B cell (primary cell): ENCODE data around the gene MTX1. TPM values are rescaled to one million over a fixed set of nuclear protein-coding genes. Genes with fewer than 3 reads are reported as not detected.
A peak's percentile ranks its signal among the peaks of the same experiment; 100 is the strongest.

Source experiments
- ATAC-seq: fragments of 200-7000 bp; cut with Tn5 transposase; one replicate; pipeline ENCODE4 v1.10.0; 2021; ENCODE audit warnings: low read depth, mild to moderate bottlenecking, moderate number of reproducible peaks, moderate library complexity
- CTCF ChIA-PET: fragments of 350-600 bp; sonication (Branson Sonifier 250); formaldehyde crosslinking; loops from one replicate; lab custom pipeline; 2021; ENCODE audit warnings: antibody characterized with exemption, inconsistent platforms; lab: Charles Lee
- POLR2A ChIA-PET: fragments of 350-600 bp; sonication (Branson Sonifier 250); formaldehyde crosslinking; loops from one replicate; lab custom pipeline; 2021; ENCODE audit warnings: antibody characterized with exemption; lab: Charles Lee
- DNase-seq: peaks from one replicate; pipeline ENCODE4 v3.0.0; 2013
- H2AFZ ChIP-seq: 2 replicates; pipeline ENCODE4 v1.6.1; 2012; ENCODE audit warnings: mild to moderate bottlenecking, low read depth, low read length; ENCODE audit not compliant: insufficient read depth, poor library complexity, severe bottlenecking
- H3K27ac ChIP-seq, 2 donors: 1 replicate in 1 of 2; 2 replicates in 1 of 2; pipeline ENCODE4 v1.5.1; 2012 to 2013; ENCODE audit warnings: low read length in 2 of 2, mild to moderate bottlenecking in 2 of 2, moderate library complexity in 1 of 2
- H3K27me3 ChIP-seq, 4 experiments: fragments of 200-600 bp in 1 of 4; sonication (generic) in 1 of 4; replicated peaks in 1 of 4; 1 replicate in 2 of 4; 2 replicates in 2 of 4; pipeline versions ENCODE4 v1.6.1 to v1.7.0; 2013 to 2016; ENCODE audit warnings: low read length in 3 of 4, mild to moderate bottlenecking in 2 of 4, mixed read lengths in 1 of 4, moderate library complexity in 1 of 4; ENCODE audit not compliant: insufficient read depth in 4 of 4, control insufficient read depth in 3 of 4; ENCODE audit errors: control extremely low read depth in 1 of 4
- H3K36me3 ChIP-seq, 2 experiments: replicated peaks in 1 of 2; 1 replicate in 1 of 2; 2 replicates in 1 of 2; pipeline versions ENCODE4 v1.6.1 to v1.7.1; 2013; ENCODE audit warnings: low read length in 1 of 2; ENCODE audit not compliant: insufficient read depth in 2 of 2, control insufficient read depth in 1 of 2; ENCODE audit errors: control extremely low read depth in 1 of 2, extremely low read depth in 1 of 2
- H3K4me1 ChIP-seq, 2 donors: fragments of 200-600 bp in 1 of 2; sonication (generic) in 1 of 2; 1 replicate in 1 of 2; 2 replicates in 1 of 2; pipeline versions ENCODE4 v1.5.1 to v1.6.1; 2013 to 2017; ENCODE audit warnings: low read length in 2 of 2; ENCODE audit not compliant: control insufficient read depth in 2 of 2, insufficient read depth in 2 of 2
- H3K4me2 ChIP-seq: replicated peaks from 2 replicates; pipeline ENCODE3; 2012; ENCODE audit warnings: mild to moderate bottlenecking, low read depth, low read length; ENCODE audit not compliant: poor library complexity, severe bottlenecking
- H3K4me3 ChIP-seq, 5 experiments: fragments of 200-600 bp in 1 of 5; sonication (generic) in 1 of 5; 1 replicate in 3 of 5; 2 replicates in 2 of 5; pipeline versions ENCODE4 v1.5.1 to v1.7.0; 2011 to 2016; ENCODE audit warnings: low read length in 4 of 5, mild to moderate bottlenecking in 4 of 5, low read depth in 2 of 5, control low read depth in 1 of 5, moderate library complexity in 1 of 5; ENCODE audit not compliant: insufficient read depth in 1 of 5; ENCODE audit errors: control extremely low read depth in 1 of 5, extremely low read depth in 1 of 5
- H3K79me2 ChIP-seq: fragments of 200-600 bp; sonication (generic); one replicate; pipeline ENCODE4 v1.6.0; 2016; ENCODE audit warnings: low read length; ENCODE audit not compliant: control insufficient read depth, insufficient read depth
- H3K9ac ChIP-seq: fragments of 200-600 bp; sonication (generic); 2 replicates; pipeline ENCODE4 v1.6.1; 2017; ENCODE audit warnings: mild to moderate bottlenecking, low read length, moderate library complexity
- H3K9me3 ChIP-seq, 3 donors: one replicate each; pipeline versions ENCODE4 v1.6.1 to v1.7.1; 2013; ENCODE audit warnings: low read length in 2 of 3; ENCODE audit not compliant: control insufficient read depth in 2 of 3, insufficient read depth in 1 of 3; ENCODE audit errors: control extremely low read depth in 1 of 3
- H4K20me1 ChIP-seq: 2 replicates; pipeline ENCODE4 v1.6.0; 2012; ENCODE audit warnings: mild to moderate bottlenecking, low read length; ENCODE audit not compliant: insufficient read depth, control insufficient read depth, poor library complexity, severe bottlenecking
- H3K27ac Mint-ChIP-seq: one replicate; pipeline ENCODE4 v1.8.0; 2021; ENCODE audit warnings: mixed read lengths
- H3K27me3 Mint-ChIP-seq: one replicate; pipeline ENCODE4 v1.8.0; 2021; ENCODE audit warnings: mixed read lengths
- H3K4me1 Mint-ChIP-seq: one replicate; pipeline ENCODE4 v1.8.0; 2021; ENCODE audit warnings: mixed read lengths
- H3K4me3 Mint-ChIP-seq: one replicate; pipeline ENCODE4 v1.8.0; 2021; ENCODE audit warnings: mixed read lengths
- H3K9me3 Mint-ChIP-seq: one replicate; pipeline ENCODE4 v1.8.0; 2022; ENCODE audit warnings: mixed read lengths; ENCODE audit not compliant: insufficient read depth
- CTCF ChIP-seq: fragments of 200-600 bp; IDR thresholded peaks from one replicate; pipeline ENCODE4 v1.8.0; 2022; ENCODE audit warnings: antibody characterized with exemption, mild to moderate bottlenecking
- EZH2 ChIP-seq: IDR thresholded peaks from 2 replicates; pipeline ENCODE4 v1.6.1; 2012; ENCODE audit warnings: borderline replicate concordance, low read depth, mild to moderate bottlenecking, moderate library complexity, low read length; ENCODE audit not compliant: insufficient read depth, poor library complexity, severe bottlenecking
- WGBS: methylation state at CpG from one replicate; pipeline ENCODE4 v1.1.5; 2013; ENCODE audit warnings: missing lambda C conversion rate; ENCODE audit not compliant: insufficient coverage; 5-methylcytosine and 5-hydroxymethylcytosine counted together
- intact Hi-C: fragments of 100-400 bp; cut with micrococcal nuclease; formaldehyde crosslinking; loops from one replicate; pipeline ENCODE4 v1.10.0; 2022
- polyA plus RNA-seq: library from polyadenylated mRNA; depleted of rRNA; stranded (reverse); fragments of >200 nt; gene quantifications from 2 replicates; pipeline ENCODE4 v1.2.3, GENCODE V29; 2012
- total RNA-seq, 2 donors: library from RNA; stranded (reverse); fragments of 120-200 nt in 1 of 2; gene quantifications; 1 replicate in 1 of 2; 2 replicates in 1 of 2; pipeline versions ENCODE4 v1.2.3 to v1.2.4, GENCODE V29; 2013 to 2022

Gene MTX1
- total and polyA plus RNA-seq, 2 donors (not counting 1 experiment from before 2014, with no cell fraction given) = 19.0 to 40.4 TPM

- Mint-ChIP-seq H3K27me3 (no peaks in the 10 kb centered on the region), H3K9me3 (no peaks in the 10 kb centered on the region), H3K4me1 (peaks cover 28% of the 10 kb centered on the region), H3K4me3 (peak within 1 kb of the TSS; percentile 89), H3K27ac (peak within 1 kb of the TSS; percentile 91)
- intact Hi-C loops = loop anchor here (1.0 to 5.0 kb wide), 6 partner anchors 11 to 649 kb away; partner anchors contain the start of genes ASH1L, CLK2, HCN3 and RIT1
- Histone ChIP-seq H3K4me3 (peak within 1 kb of the TSS; percentile 62 to 96 (median 86)), H3K36me3 (peaks cover 2 to 49% of the 10 kb centered on the region in 2 experiments), H3K9ac (peak within 1 kb of the TSS; percentile 84), H3K4me2 (peak within 1 kb of the TSS; percentile 87), H2AFZ (peak within 1 kb of the TSS; percentile 79), H3K27ac (peak within 1 kb of the TSS; percentile 50 to 73), H4K20me1 (peaks cover 14% of the 10 kb centered on the region), H3K79me2 (peaks cover 19% of the 10 kb centered on the region), H3K9me3 (no peaks in the 10 kb centered on the region), H3K4me1 (peaks cover 14 to 25% of the 10 kb centered on the region in 2 donors), H3K27me3 (no peaks in the 10 kb centered on the region)
- under 1% methylated on average over 43 of the region's 47 CpGs for WGBS
- ATAC-seq (peak; percentile 95), DNase-seq (peak; percentile 93)
- no peak for TF ChIP-seq CTCF
- no peak for TF ChIP-seq EZH2
- ChIA-PET CTCF (interaction anchor here (1.0 to 4.3 kb wide), 9 partner anchors 11 to 61 kb away, joined by 3 to 71 read pairs (median 4); partner anchors contain the start of genes CLK2, FDPS, RUSC1 and THBS3), POLR2A (interaction anchor here (0.6 to 2.3 kb wide), 8 partner anchors 9 to 595 kb away, joined by 3 to 18 read pairs (median 4); partner anchors contain the start of genes CLK2, FDPS, GON4L and THBS3)
Measured at GRCh38 chr1:155261852-155262673, 53.6 kb downstream of the MTX1 start, which contains the start of gene SCAMP3. TSS of gene SCAMP3 (minus strand) at chr1:155262360. CDS start at chr1:155262151, 209 bp downstream.
